HCT116 (cell line): ENCODE data around the gene ARVCF.

Experiments
- CEBPB ChIP-seq: IDR thresholded peaks from 2 replicates; pipeline ENCODE4 v1.6.1; 2012; ENCODE audit warnings: low read depth
- EZH2phosphoT487 ChIP-seq: fragments of 200-600 bp; IDR thresholded peaks from 2 replicates; pipeline ENCODE4 v1.6.1; 2018; ENCODE audit warnings: antibody characterized with exemption, borderline replicate concordance
- JUND ChIP-seq: IDR thresholded peaks from 2 replicates; pipeline ENCODE4 v1.6.1; 2012
- POLR2AphosphoS5 ChIP-seq: IDR thresholded peaks from 2 replicates; pipeline ENCODE4 v1.6.1; 2011; ENCODE audit warnings: mild to moderate bottlenecking, low read depth, low read length, moderate library complexity
- RAD21 ChIP-seq: IDR thresholded peaks from 2 replicates; pipeline ENCODE4 v1.6.1; 2012; ENCODE audit warnings: low read depth, mild to moderate bottlenecking
- ZFX ChIP-seq: fragments of 450-650 bp; IDR thresholded peaks from 2 replicates; pipeline ENCODE4 v1.6.1; 2017
- ZNF274 ChIP-seq: fragments of 200-500 bp; sonication (Bioruptor generic); IDR thresholded peaks from 2 replicates; pipeline ENCODE4 v1.6.1; 2014; ENCODE audit warnings: mild to moderate bottlenecking, low read depth, low read length, inconsistent platforms
- TF ChIP-seq, protein P1 (sequence below): IDR thresholded peaks from 2 replicates; pipeline ENCODE4 v1.6.1; 2012; ENCODE audit warnings: low read depth
- TF ChIP-seq, protein P2 (sequence below), 3 experiments: fragments of 200-600 bp in 1 of 3; sonication (generic) in 1 of 3; IDR thresholded peaks in 2 of 3; conservative IDR thresholded peaks in 1 of 3; 2 replicates each; pipeline ENCODE4 v1.5.1; 2012 to 2017; ENCODE audit warnings: low read depth in 2 of 3, low read length in 2 of 3, antibody characterized with exemption in 1 of 3, borderline replicate concordance in 1 of 3, control low read depth in 1 of 3, mild to moderate bottlenecking in 1 of 3, mixed read lengths in 1 of 3, mixed run types in 1 of 3, moderate library complexity in 1 of 3; ENCODE audit not compliant: insufficient read depth in 1 of 3
- TF ChIP-seq, protein P3 (sequence below): IDR thresholded peaks from 2 replicates; pipeline ENCODE4 v1.6.1; 2012

DNA sequence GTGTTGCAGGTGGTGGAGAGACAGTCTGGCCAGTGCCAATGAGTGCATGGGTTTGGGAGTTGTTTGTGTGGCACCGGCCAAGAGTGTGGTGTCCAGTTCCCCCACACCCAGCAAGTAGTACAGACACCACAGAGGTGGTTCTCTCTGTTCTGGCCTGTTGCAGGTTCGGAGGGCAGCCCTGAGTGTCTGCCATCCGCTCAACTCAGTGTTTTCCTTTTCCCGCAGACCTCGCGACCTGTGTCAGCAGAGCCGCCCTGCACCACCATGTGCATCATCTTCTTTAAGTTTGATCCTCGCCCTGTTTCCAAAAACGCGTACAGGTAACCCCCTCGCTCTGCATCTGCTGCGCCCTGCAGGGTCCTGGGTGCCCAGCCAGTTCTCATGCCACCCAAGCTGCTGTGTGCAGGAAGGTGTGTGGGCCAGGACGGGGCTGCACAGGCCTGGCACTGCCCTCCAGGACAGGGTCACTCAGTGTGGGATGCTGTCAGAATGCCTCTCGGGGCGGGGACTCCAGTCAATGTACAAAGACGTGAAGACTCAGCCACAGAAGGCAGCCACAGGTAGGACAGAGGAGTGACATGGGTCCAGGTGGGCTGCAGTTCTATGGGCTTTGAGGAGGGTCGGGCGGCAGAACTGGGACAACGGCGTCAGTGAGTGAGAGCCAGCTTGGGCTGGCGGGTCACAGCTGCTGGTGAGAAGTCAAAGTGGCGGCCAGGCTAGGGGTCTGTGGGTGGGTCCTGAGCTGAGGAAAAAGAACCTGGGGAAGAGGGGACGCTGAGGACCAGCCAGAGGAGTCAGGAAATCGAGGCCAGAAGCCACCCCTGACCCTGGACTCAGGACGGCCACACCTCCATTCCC, 20.1 kb upstream of the ARVCF start:
- TF ChIP-seq, protein P1, sequence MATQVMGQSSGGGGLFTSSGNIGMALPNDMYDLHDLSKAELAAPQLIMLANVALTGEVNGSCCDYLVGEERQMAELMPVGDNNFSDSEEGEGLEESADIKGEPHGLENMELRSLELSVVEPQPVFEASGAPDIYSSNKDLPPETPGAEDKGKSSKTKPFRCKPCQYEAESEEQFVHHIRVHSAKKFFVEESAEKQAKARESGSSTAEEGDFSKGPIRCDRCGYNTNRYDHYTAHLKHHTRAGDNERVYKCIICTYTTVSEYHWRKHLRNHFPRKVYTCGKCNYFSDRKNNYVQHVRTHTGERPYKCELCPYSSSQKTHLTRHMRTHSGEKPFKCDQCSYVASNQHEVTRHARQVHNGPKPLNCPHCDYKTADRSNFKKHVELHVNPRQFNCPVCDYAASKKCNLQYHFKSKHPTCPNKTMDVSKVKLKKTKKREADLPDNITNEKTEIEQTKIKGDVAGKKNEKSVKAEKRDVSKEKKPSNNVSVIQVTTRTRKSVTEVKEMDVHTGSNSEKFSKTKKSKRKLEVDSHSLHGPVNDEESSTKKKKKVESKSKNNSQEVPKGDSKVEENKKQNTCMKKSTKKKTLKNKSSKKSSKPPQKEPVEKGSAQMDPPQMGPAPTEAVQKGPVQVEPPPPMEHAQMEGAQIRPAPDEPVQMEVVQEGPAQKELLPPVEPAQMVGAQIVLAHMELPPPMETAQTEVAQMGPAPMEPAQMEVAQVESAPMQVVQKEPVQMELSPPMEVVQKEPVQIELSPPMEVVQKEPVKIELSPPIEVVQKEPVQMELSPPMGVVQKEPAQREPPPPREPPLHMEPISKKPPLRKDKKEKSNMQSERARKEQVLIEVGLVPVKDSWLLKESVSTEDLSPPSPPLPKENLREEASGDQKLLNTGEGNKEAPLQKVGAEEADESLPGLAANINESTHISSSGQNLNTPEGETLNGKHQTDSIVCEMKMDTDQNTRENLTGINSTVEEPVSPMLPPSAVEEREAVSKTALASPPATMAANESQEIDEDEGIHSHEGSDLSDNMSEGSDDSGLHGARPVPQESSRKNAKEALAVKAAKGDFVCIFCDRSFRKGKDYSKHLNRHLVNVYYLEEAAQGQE, result no peak
- TF ChIP-seq, protein P2, sequence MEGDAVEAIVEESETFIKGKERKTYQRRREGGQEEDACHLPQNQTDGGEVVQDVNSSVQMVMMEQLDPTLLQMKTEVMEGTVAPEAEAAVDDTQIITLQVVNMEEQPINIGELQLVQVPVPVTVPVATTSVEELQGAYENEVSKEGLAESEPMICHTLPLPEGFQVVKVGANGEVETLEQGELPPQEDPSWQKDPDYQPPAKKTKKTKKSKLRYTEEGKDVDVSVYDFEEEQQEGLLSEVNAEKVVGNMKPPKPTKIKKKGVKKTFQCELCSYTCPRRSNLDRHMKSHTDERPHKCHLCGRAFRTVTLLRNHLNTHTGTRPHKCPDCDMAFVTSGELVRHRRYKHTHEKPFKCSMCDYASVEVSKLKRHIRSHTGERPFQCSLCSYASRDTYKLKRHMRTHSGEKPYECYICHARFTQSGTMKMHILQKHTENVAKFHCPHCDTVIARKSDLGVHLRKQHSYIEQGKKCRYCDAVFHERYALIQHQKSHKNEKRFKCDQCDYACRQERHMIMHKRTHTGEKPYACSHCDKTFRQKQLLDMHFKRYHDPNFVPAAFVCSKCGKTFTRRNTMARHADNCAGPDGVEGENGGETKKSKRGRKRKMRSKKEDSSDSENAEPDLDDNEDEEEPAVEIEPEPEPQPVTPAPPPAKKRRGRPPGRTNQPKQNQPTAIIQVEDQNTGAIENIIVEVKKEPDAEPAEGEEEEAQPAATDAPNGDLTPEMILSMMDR (IDR thresholded peaks at IDR 0.05 in 2 of 3, conservative IDR thresholded peaks at IDR 0.05 in 1 of 3; ENCODE audit: borderline replicate concordance in 1 of 3, insufficient read depth in 1 of 3, low read depth in 2 of 3, low read length in 2 of 3), result no peak
- no peak for TF ChIP-seq JUND
- no peak for TF ChIP-seq ZNF274
- no peak for TF ChIP-seq CEBPB
- TF ChIP-seq, protein P3, sequence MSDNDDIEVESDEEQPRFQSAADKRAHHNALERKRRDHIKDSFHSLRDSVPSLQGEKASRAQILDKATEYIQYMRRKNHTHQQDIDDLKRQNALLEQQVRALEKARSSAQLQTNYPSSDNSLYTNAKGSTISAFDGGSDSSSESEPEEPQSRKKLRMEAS, result no peak
- no peak for TF ChIP-seq RAD21
- TF ChIP-seq EZH2phosphoT487, result no peak
- TF ChIP-seq ZFX, result no peak
- no peak for TF ChIP-seq POLR2AphosphoS5
